GM12878 (cell line): Measurements from ENCODE around the gene PCCA. TPM values are rescaled to one million over a fixed set of nuclear protein-coding genes. Genes with fewer than 3 reads are reported as not detected.

Source experiments
- ATAC-seq: fragments of 200-7000 bp; cut with Tn5 transposase; 3 replicates; pipeline ENCODE4 v1.9.1; 2020; ENCODE audit warnings: mild to moderate bottlenecking, moderate library complexity
- BruUV-seq: library from RNA; stranded (reverse); fragments of 400-500 nt; replicated peaks from 2 replicates; lab custom pipeline; 2021; lab: Mats Ljungman, UMichigan
- CTCF ChIA-PET: fragments of 300-600 bp; sonication (Branson Sonifier 250); formaldehyde crosslinking; extraction: SDS; loops from one replicate; lab custom pipeline; 2021; ENCODE audit warnings: inconsistent platforms; lab: Yijun Ruan, JAX
- POLR2A ChIA-PET: fragments of 350-600 bp; formaldehyde crosslinking; extraction: SDS; loops from one replicate; lab custom pipeline; 2021; ENCODE audit warnings: inconsistent platforms; lab: Charles Lee
- RAD21 ChIA-PET: fragments of 300-600 bp; sonication (Branson Sonifier 250); formaldehyde crosslinking; loops from one replicate; lab custom pipeline; 2023; ENCODE audit warnings: antibody characterized with exemption; ENCODE audit not compliant: unreplicated experiment; lab: Charles Lee
- SMC1A ChIA-PET: fragments of 300-600 bp; sonication (Branson Sonifier 250); formaldehyde crosslinking; loops from one replicate; lab custom pipeline; 2023; ENCODE audit not compliant: unreplicated experiment, uncharacterized antibody; lab: Charles Lee
- DNase-seq: peaks from one replicate; pipeline ENCODE4 v3.0.0-alpha.2; 2011; ENCODE audit warnings: low read depth, low spot score
- FAIRE-seq: peaks from 3 replicates; lab custom pipeline; 2011; peaks lifted over from hg19 to GRCh38; lab: Jason Lieb, UNC
- H2AFZ ChIP-seq: 2 replicates; pipeline ENCODE4 v1.6.0; 2011; ENCODE audit warnings: low read depth, low read length, control low read depth; ENCODE audit not compliant: control insufficient read depth
- H3K27ac ChIP-seq: 2 replicates; pipeline ENCODE4 v1.5.1; 2011; ENCODE audit warnings: control low read depth; ENCODE audit not compliant: control insufficient read depth, insufficient read depth
- H3K27me3 ChIP-seq, 2 experiments: replicated peaks in 1 of 2; 2 replicates each; pipeline versions ENCODE4 v1.6.0 to v1.6.1; 2011; ENCODE audit warnings: low read length in 1 of 2; ENCODE audit not compliant: control insufficient read depth in 2 of 2, insufficient read depth in 2 of 2
- H3K36me3 ChIP-seq, 2 experiments: 2 replicates each; pipeline ENCODE4 v1.5.1; 2011; ENCODE audit warnings: low read length in 1 of 2; ENCODE audit not compliant: control insufficient read depth in 2 of 2, insufficient read depth in 2 of 2
- H3K4me1 ChIP-seq: 2 replicates; pipeline ENCODE4 v1.6.1; 2011; ENCODE audit warnings: mild to moderate bottlenecking, low read length, moderate library complexity, mixed read lengths; ENCODE audit not compliant: control insufficient read depth, insufficient read depth
- H3K4me2 ChIP-seq: 2 replicates; pipeline ENCODE4 v1.6.0; 2011; ENCODE audit warnings: control low read depth; ENCODE audit not compliant: control insufficient read depth, insufficient read depth
- H3K4me3 ChIP-seq: fragments of 200-600 bp; sonication (generic); 2 replicates; pipeline ENCODE4 v1.5.1; 2016
- H3K79me2 ChIP-seq: 2 replicates; pipeline ENCODE4 v1.6.0; 2011; ENCODE audit warnings: low read length; ENCODE audit not compliant: control insufficient read depth, insufficient read depth
- H3K9ac ChIP-seq: 2 replicates; pipeline ENCODE4 v1.8.0; 2011; ENCODE audit warnings: low read length, control low read depth, mixed read lengths; ENCODE audit not compliant: control insufficient read depth, insufficient read depth
- H3K9me3 ChIP-seq: replicated peaks from 3 replicates; pipeline ENCODE4 v1.5.1; 2011; ENCODE audit warnings: mild to moderate bottlenecking, low read length; ENCODE audit not compliant: control insufficient read depth, insufficient read depth
- H4K20me1 ChIP-seq: 2 replicates; pipeline ENCODE4 v1.6.0; 2011; ENCODE audit not compliant: control insufficient read depth, insufficient read depth
- ATF7 ChIP-seq: fragments of 450-650 bp; IDR thresholded peaks from 2 replicates; pipeline ENCODE4 v1.6.1; 2016; ENCODE audit warnings: low read depth, mild to moderate bottlenecking
- CHD1 ChIP-seq: IDR thresholded peaks from 2 replicates; pipeline ENCODE4 v1.6.1; 2012; ENCODE audit warnings: low read depth, low read length, improper control_type of control experiment
- GABPA ChIP-seq: IDR thresholded peaks from 2 replicates; pipeline ENCODE4 v1.6.1; 2014; ENCODE audit warnings: antibody characterized with exemption, low read depth, mild to moderate bottlenecking, inconsistent platforms
- RUNX3 ChIP-seq: IDR thresholded peaks from 2 replicates; pipeline ENCODE4 v1.6.1; 2012; ENCODE audit warnings: low read length, inconsistent platforms
- SP1 ChIP-seq: IDR thresholded peaks from one replicate; pipeline ENCODE4 v1.6.1; 2011; ENCODE audit warnings: low read depth, low read length
- TCF7 ChIP-seq: IDR thresholded peaks from 2 replicates; pipeline ENCODE4 v1.6.1; 2014; ENCODE audit warnings: antibody characterized with exemption, borderline replicate concordance
- ZBTB33 ChIP-seq: fragments of 450-650 bp; IDR thresholded peaks from 2 replicates; pipeline ENCODE4 v1.6.1; 2017; ENCODE audit warnings: mild to moderate bottlenecking
- ZNF24 ChIP-seq: fragments of 450-650 bp; IDR thresholded peaks from 2 replicates; pipeline ENCODE4 v1.6.1; 2017; ENCODE audit warnings: antibody characterized with exemption, mild to moderate bottlenecking
- ZNF384 ChIP-seq: IDR thresholded peaks from 2 replicates; pipeline ENCODE4 v1.6.1; 2012; ENCODE audit warnings: low read depth, mild to moderate bottlenecking, low read length, improper control_type of control experiment, borderline replicate concordance
- WGBS: methylation state at CpG from one replicate; pipeline ENCODE4 v1.1.6; 2016; ENCODE audit warnings: low lambda C conversion rate; ENCODE audit not compliant: insufficient replicate concordance, insufficient coverage; ENCODE audit errors: missing lambda C conversion rate; 5-methylcytosine and 5-hydroxymethylcytosine counted together
- in situ Hi-C: fragments of 300-500 bp; cut with MboI; formaldehyde crosslinking; loops from 9 replicates; pipeline ENCODE4 v1.14.3; 2018; ENCODE audit warnings: mixed read lengths
- intact Hi-C: fragments of 100-400 bp; cut with micrococcal nuclease; formaldehyde crosslinking; loops from one replicate; pipeline ENCODE4 v1.14.2; 2022; ENCODE audit not compliant: unreplicated experiment
- polyA plus RNA-seq, 11 experiments: library from polyadenylated mRNA; depleted of rRNA in 4 of 11; unstranded in 6 of 11; stranded (reverse) in 5 of 11; fragments of >200 nt; fragmentation: Nextera tagmentation in 4 of 11; fragmentation: Illumina TruSeq in 1 of 11; extraction: Ambion mirVana in 4 of 11; extraction: Trizol in 1 of 11; gene quantifications; 1 replicate in 1 of 11; 2 replicates in 10 of 11; pipeline versions ENCODE4 v1.2.1 to v1.2.3, GENCODE V29; 2011 to 2016; ENCODE audit warnings: inconsistent platforms in 2 of 11, missing spikeins in 2 of 11, low read depth in 1 of 11
- total RNA-seq, 4 experiments: library from RNA; depleted of rRNA in 3 of 4; stranded (reverse); fragments of >200 nt in 3 of 4; fragmentation: Illumina TruSeq in 1 of 4; extraction: Trizol in 1 of 4; gene quantifications; 2 replicates each; pipeline versions ENCODE4 v1.2.1 to v1.2.3, GENCODE V29; 2013 to 2021
- TF ChIP-seq, protein P1 (sequence below): fragments of 450-650 bp; IDR thresholded peaks from 2 replicates; pipeline ENCODE4 v1.6.1; 2018; ENCODE audit warnings: borderline replicate concordance, mild to moderate bottlenecking; ENCODE audit not compliant: partially characterized antibody

PCCA gene
- total and polyA plus RNA-seq, 10 of the 15 experiments (the other 5 are each of a cell fraction or from before 2014, with no cell fraction given) = 5.9 to 18.2 (median 12.4) TPM

DNA sequence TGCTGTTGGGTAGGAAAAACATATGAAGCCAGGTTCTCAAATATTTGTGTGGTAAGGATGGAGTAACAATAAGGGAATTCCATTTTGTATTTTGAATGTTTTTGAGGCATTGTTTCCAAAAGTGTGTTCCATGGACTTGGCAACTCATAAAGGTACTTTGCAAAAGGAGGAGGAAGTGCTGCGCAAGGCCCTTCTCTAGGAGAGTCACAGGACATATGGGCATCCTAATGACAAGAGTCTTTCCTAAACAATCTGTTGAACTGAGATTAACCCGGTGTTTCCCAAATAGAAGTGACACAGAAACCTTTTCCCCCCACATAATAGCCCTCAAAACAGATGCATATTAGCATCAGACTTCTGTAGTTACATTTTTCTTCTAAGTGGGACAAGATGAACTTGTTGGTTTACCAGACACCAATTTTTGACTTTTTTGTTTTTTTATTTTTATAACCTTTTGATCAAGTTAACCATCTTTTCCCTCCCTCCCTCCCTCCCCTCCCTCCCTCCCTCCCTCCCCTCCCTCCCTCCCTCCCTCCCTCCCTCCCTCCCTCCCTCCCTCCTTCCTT, 209.3 kb downstream of the PCCA start:
- TF ChIP-seq GABPA = no peak
- no peak for TF ChIP-seq ATF7
- TF ChIP-seq TCF7 = no peak
- TF ChIP-seq CHD1 = no peak
- TF ChIP-seq RUNX3 = no peak
- TF ChIP-seq ZBTB33 = no peak
- TF ChIP-seq, protein P1, sequence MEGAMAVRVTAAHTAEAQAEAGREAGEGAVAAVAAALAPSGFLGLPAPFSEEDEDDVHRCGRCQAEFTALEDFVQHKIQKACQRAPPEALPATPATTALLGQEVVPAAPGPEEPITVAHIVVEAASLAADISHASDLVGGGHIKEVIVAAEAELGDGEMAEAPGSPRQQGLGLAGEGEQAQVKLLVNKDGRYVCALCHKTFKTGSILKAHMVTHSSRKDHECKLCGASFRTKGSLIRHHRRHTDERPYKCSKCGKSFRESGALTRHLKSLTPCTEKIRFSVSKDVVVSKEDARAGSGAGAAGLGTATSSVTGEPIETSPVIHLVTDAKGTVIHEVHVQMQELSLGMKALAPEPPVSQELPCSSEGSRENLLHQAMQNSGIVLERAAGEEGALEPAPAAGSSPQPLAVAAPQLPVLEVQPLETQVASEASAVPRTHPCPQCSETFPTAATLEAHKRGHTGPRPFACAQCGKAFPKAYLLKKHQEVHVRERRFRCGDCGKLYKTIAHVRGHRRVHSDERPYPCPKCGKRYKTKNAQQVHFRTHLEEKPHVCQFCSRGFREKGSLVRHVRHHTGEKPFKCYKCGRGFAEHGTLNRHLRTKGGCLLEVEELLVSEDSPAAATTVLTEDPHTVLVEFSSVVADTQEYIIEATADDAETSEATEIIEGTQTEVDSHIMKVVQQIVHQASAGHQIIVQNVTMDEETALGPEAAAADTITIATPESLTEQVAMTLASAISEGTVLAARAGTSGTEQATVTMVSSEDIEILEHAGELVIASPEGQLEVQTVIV = no peak
- TF ChIP-seq ZNF24 = no peak
- no peak for TF ChIP-seq SP1
- TF ChIP-seq ZNF384 = no peak
- Histone ChIP-seq H4K20me1 (no peaks in the 10 kb centered on the region), H3K9me3 (no peaks in the 10 kb centered on the region), H3K27me3 (no peaks in the 10 kb centered on the region), H3K4me2 (no peak overlapping the region), H3K4me3 (no peak overlapping the region), H3K36me3 (no peaks in the 10 kb centered on the region; a peak in 1 of 4 replicates), H3K4me1 (no peaks in the 10 kb centered on the region), H3K9ac (no peak overlapping the region), H3K27ac (no peak overlapping the region), H3K79me2 (no peaks in the 10 kb centered on the region), H2AFZ (no peak overlapping the region)
- BruUV-seq = no TSS peak
- ATAC-seq = no peak
- CTCF ChIA-PET = interaction anchor here (1.3 kb wide), 1 partner anchor 217 kb away, joined by 3 read pairs; no protein-coding TSS in a partner anchor
- in situ Hi-C loops (no loop called here), intact Hi-C loops (no loop called here)
- no peak for DNase-seq
- POLR2A ChIA-PET = no interaction called here
- FAIRE-seq = no peak
- SMC1A ChIA-PET = interaction anchor here (1.1 to 1.2 kb wide), 2 partner anchors 10 to 114 kb away, joined by 3 read pairs; no protein-coding TSS in a partner anchor
- RAD21 ChIA-PET = no interaction called here
- WGBS = 91% methylated on average over 2 of the region's 2 CpGs
